ENCODE measurements around the gene ADGRA1.

The ADGRA1 gene

GRCh38 chr10:133117688-133118071 is 30.0 kb downstream of the ADGRA1 start:
- no peak for TF ChIP-seq CTCF (conservative IDR thresholded peaks at IDR 0.05; ENCODE audit: low read depth, low read length)
- Histone ChIP-seq H4K20me1 (ENCODE audit: insufficient read depth) (no peaks in the 10 kb centered on the region), H2AFZ (ENCODE audit: low read depth) (no peak overlapping the region), H3K4me1 (ENCODE audit: low read depth, poor library complexity, severe bottlenecking) (no peaks in the 10 kb centered on the region), H3K27ac (no peak overlapping the region), H3K79me2 (ENCODE audit: insufficient read depth, low read depth) (no peaks in the 10 kb centered on the region), H3K36me3 (ENCODE audit: insufficient read depth) (no peaks in the 10 kb centered on the region), H3K9ac (no peak overlapping the region), H3K4me3 (IDR thresholded peaks at IDR 0.05; ENCODE audit: insufficient read depth, low read depth, low read length) (no peak overlapping the region), H3K27me3 (ENCODE audit: insufficient read depth, low read depth) (no peaks in the 10 kb centered on the region), H3K4me2 (no peak overlapping the region)

- Histone ChIP-seq H3K4me1 (ENCODE audit: low read depth, poor library complexity, severe bottlenecking) (no peaks in the 10 kb centered on the region), H3K4me3 (IDR thresholded peaks at IDR 0.05; ENCODE audit: insufficient read depth, low read depth, low read length) (no peak overlapping the region), H3K79me2 (ENCODE audit: insufficient read depth, low read depth) (no peaks in the 10 kb centered on the region), H3K27me3 (ENCODE audit: insufficient read depth, low read depth) (peaks cover 3% of the 10 kb centered on the region; the same call in 1 of the 2 replicates), H2AFZ (ENCODE audit: low read depth) (no peak overlapping the region), H3K36me3 (ENCODE audit: insufficient read depth) (no peaks in the 10 kb centered on the region), H3K4me2 (no peak overlapping the region), H3K27ac (no peak overlapping the region), H3K9ac (no peak overlapping the region), H4K20me1 (ENCODE audit: insufficient read depth) (no peaks in the 10 kb centered on the region)
- no peak for TF ChIP-seq CTCF (conservative IDR thresholded peaks at IDR 0.05; ENCODE audit: low read depth, low read length)
These were observed 33.8 kb downstream of the ADGRA1 start for GRCh38 chr10:133121479-133121878.

GRCh38 chr10:133122171-133122935 is 34.6 kb downstream of the ADGRA1 start:
- H3K36me3 ChIP-seq (ENCODE audit: insufficient read depth): no peaks in the 10 kb centered on the region
- no peaks in the 10 kb centered on the region for H3K79me2 ChIP-seq (ENCODE audit: insufficient read depth, low read depth)
- no peak overlapping the region for H3K4me2 ChIP-seq

GRCh38 chr10:133123050-133123745 is 35.5 kb downstream of the ADGRA1 start:
- H3K9ac ChIP-seq: no peak overlapping the region
- H3K4me3 ChIP-seq (IDR thresholded peaks at IDR 0.05; ENCODE audit: insufficient read depth, low read depth, low read length): no peak overlapping the region
- H3K27me3 ChIP-seq (ENCODE audit: insufficient read depth, low read depth): peaks cover 3% of the 10 kb centered on the region; the same call in 1 of the 2 replicates
- no peak overlapping the region for H2AFZ ChIP-seq (ENCODE audit: low read depth)
- H3K27ac ChIP-seq: no peak overlapping the region
- no peaks in the 10 kb centered on the region for H4K20me1 ChIP-seq (ENCODE audit: insufficient read depth)
- no peaks in the 10 kb centered on the region for H3K79me2 ChIP-seq (ENCODE audit: insufficient read depth, low read depth)
- no peak for TF ChIP-seq CTCF (conservative IDR thresholded peaks at IDR 0.05; ENCODE audit: low read depth, low read length)
- no peaks in the 10 kb centered on the region for H3K4me1 ChIP-seq (ENCODE audit: low read depth, poor library complexity, severe bottlenecking)
- H3K4me2 ChIP-seq: no peak overlapping the region
- no peaks in the 10 kb centered on the region for H3K36me3 ChIP-seq (ENCODE audit: insufficient read depth)

More at GRCh38 chr10:133122171-133122935, 34.6 kb downstream of the ADGRA1 start:
- Histone ChIP-seq H3K27ac (no peak overlapping the region), H4K20me1 (ENCODE audit: insufficient read depth) (no peaks in the 10 kb centered on the region), H3K27me3 (ENCODE audit: insufficient read depth, low read depth) (peaks cover 3% of the 10 kb centered on the region; the same call in 1 of the 2 replicates), H3K4me3 (IDR thresholded peaks at IDR 0.05; ENCODE audit: insufficient read depth, low read depth, low read length) (no peak overlapping the region), H3K4me1 (ENCODE audit: low read depth, poor library complexity, severe bottlenecking) (no peaks in the 10 kb centered on the region), H2AFZ (ENCODE audit: low read depth) (no peak overlapping the region), H3K9ac (no peak overlapping the region)
- TF ChIP-seq CTCF (conservative IDR thresholded peaks at IDR 0.05; ENCODE audit: low read depth, low read length): no peak

All from KMS-11 (cell line).